NCI-H187 (cell line): ENCODE measurements around the gene GGCX.
"Not testable (repeated sequence)": the region's sequence is repeated elsewhere in the genome, so short reads cannot be mapped to it uniquely, and the experiment has no call there.

ENCODE experiments used
- DNase-seq, 2 experiments: peaks; one replicate each; lab custom pipeline; 2025; lab: John Stamatoyannopoulos, UW

The GGCX gene

GRCh38 chr2:85575739-85576138, 14.4 kb upstream of the GGCX start:
- DNase-seq: no peak

- no peak for DNase-seq
These were observed 5.0 kb upstream of the GGCX start for GRCh38 chr2:85566265-85566664.

- DNase-seq: no peak
These were observed 2.9 kb upstream of the GGCX start for GRCh38 chr2:85564144-85564563.

GRCh38 chr2:85560812-85561279, 447 bp downstream of the GGCX start:
- no peak for DNase-seq

GRCh38 chr2:85560403-85560726, 928 bp downstream of the GGCX start:
- DNase-seq: not testable (repeated sequence)

- no peak for DNase-seq
These were observed 3.1 kb downstream of the GGCX start for GRCh38 chr2:85558160-85558559.

GRCh38 chr2:85557130-85557529, 4.2 kb downstream of the GGCX start:
- no peak for DNase-seq

GRCh38 chr2:85554980-85555612, 6.2 kb downstream of the GGCX start:
- DNase-seq: no peak

- no peak for DNase-seq
These were observed 8.1 kb downstream of the GGCX start for GRCh38 chr2:85553184-85553583.

GRCh38 chr2:85551698-85552678, 9.3 kb downstream of the GGCX start:
- peak; percentile 20 to 47 for DNase-seq

- DNase-seq: no peak
These were observed 10.8 kb downstream of the GGCX start for GRCh38 chr2:85550486-85550885.

- DNase-seq: no peak
These were observed 11.5 kb downstream of the GGCX start for GRCh38 chr2:85549826-85550225.

GRCh38 chr2:85549095-85549494, 12.2 kb downstream of the GGCX start:
- DNase-seq: no peak

- no peak for DNase-seq
These were observed 12.7 kb downstream of the GGCX start for GRCh38 chr2:85548608-85548900.

- no peak for DNase-seq
These were observed 13.3 kb downstream of the GGCX start for GRCh38 chr2:85547859-85548607.

- no peak for DNase-seq
These were observed 14.0 kb downstream of the GGCX start for GRCh38 chr2:85547089-85547858.

- DNase-seq: no peak
These were observed 15.5 kb downstream of the GGCX start for GRCh38 chr2:85545780-85546240.

- not testable (repeated sequence) for DNase-seq
These were observed 16.1 kb downstream of the GGCX start for GRCh38 chr2:85544915-85545779.

- DNase-seq: peak in 1 of 2 experiments; percentile 11
These were observed 17.0 kb downstream of the GGCX start for GRCh38 chr2:85544254-85544691.

GRCh38 chr2:85542777-85543176, 18.5 kb downstream of the GGCX start:
- DNase-seq: no peak
